HCT116 (cell line): ENCODE results near the gene LRRIQ3.

Experiments
- ELF1 ChIP-seq: IDR thresholded peaks from 2 replicates; pipeline ENCODE4 v1.6.1; 2012; ENCODE audit warnings: low read depth, borderline replicate concordance
- EZH2 ChIP-seq: fragments of 200-600 bp; sonication (generic); IDR thresholded peaks from 2 replicates; pipeline ENCODE4 v1.6.1; 2017; ENCODE audit warnings: antibody characterized with exemption, mixed run types
- SIN3A ChIP-seq: IDR thresholded peaks from 2 replicates; pipeline ENCODE4 v1.6.1; 2012; ENCODE audit warnings: low read depth
- TF ChIP-seq, protein P1 (sequence below), 3 experiments: fragments of 200-600 bp in 1 of 3; sonication (generic) in 1 of 3; IDR thresholded peaks in 2 of 3; conservative IDR thresholded peaks in 1 of 3; 2 replicates each; pipeline ENCODE4 v1.5.1; 2012 to 2017; ENCODE audit warnings: low read depth in 2 of 3, low read length in 2 of 3, antibody characterized with exemption in 1 of 3, borderline replicate concordance in 1 of 3, control low read depth in 1 of 3, mild to moderate bottlenecking in 1 of 3, mixed read lengths in 1 of 3, mixed run types in 1 of 3, moderate library complexity in 1 of 3; ENCODE audit not compliant: insufficient read depth in 1 of 3

DNA sequence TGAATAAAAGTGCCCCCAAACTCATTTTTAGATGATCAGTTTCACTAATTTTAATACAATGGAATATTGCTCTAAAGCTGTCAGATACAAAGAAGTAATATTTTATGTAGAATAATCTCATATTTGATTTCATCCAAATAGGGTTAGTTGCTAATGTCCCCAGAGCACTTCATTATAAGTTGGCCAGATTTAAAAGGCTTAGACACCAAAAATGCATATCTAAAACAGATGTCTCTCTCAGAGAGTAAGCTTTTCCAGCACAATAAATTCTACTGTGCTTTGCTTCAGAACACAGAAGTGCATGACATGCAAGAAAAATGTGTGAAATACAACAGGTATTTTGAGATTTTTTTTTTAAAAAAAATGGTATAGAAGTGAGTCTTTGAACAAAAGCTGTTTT is 194.2 kb downstream of the LRRIQ3 start:
- TF ChIP-seq EZH2: no peak
- TF ChIP-seq, protein P1, sequence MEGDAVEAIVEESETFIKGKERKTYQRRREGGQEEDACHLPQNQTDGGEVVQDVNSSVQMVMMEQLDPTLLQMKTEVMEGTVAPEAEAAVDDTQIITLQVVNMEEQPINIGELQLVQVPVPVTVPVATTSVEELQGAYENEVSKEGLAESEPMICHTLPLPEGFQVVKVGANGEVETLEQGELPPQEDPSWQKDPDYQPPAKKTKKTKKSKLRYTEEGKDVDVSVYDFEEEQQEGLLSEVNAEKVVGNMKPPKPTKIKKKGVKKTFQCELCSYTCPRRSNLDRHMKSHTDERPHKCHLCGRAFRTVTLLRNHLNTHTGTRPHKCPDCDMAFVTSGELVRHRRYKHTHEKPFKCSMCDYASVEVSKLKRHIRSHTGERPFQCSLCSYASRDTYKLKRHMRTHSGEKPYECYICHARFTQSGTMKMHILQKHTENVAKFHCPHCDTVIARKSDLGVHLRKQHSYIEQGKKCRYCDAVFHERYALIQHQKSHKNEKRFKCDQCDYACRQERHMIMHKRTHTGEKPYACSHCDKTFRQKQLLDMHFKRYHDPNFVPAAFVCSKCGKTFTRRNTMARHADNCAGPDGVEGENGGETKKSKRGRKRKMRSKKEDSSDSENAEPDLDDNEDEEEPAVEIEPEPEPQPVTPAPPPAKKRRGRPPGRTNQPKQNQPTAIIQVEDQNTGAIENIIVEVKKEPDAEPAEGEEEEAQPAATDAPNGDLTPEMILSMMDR (IDR thresholded peaks at IDR 0.05 in 2 of 3, conservative IDR thresholded peaks at IDR 0.05 in 1 of 3; ENCODE audit: borderline replicate concordance in 1 of 3, insufficient read depth in 1 of 3, low read depth in 2 of 3, low read length in 2 of 3): no peak
- TF ChIP-seq ELF1: no peak
- TF ChIP-seq SIN3A: no peak
